SK-N-SH (cell line): ENCODE measurements around the gene CTBP2. TPM values are rescaled to one million over a fixed set of nuclear protein-coding genes. Genes with fewer than 3 reads are reported as not detected.

Experiments
- CTCF ChIA-PET: fragments of 300-600, 350-600 bp; formaldehyde crosslinking; extraction: SDS; loops from one replicate; lab custom pipeline; 2021; lab: Yijun Ruan, JAX
- POLR2A ChIA-PET: fragments of 350-600 bp; sonication (Branson Sonifier 250); formaldehyde crosslinking; extraction: SDS; loops from one replicate; lab custom pipeline; 2020; ENCODE audit warnings: antibody characterized with exemption, inconsistent platforms; lab: Yijun Ruan, JAX
- DNase-seq: peaks from one replicate; pipeline ENCODE4 v3.0.0; 2012
- H2AFZ ChIP-seq: fragments of 200-600 bp; sonication (generic); 2 replicates; pipeline ENCODE4 v1.8.1; 2016; ENCODE audit warnings: antibody characterized with exemption, mild to moderate bottlenecking, low read depth
- H3F3A ChIP-seq: fragments of 200-600 bp; sonication (generic); replicated peaks from 2 replicates; pipeline ENCODE3; 2016; ENCODE audit warnings: antibody characterized with exemption, mild to moderate bottlenecking; ENCODE audit not compliant: insufficient read depth
- H3K27ac ChIP-seq, 2 experiments: fragments of 200-500 bp in 1 of 2; fragments of 200-600 bp in 1 of 2; sonication (Bioruptor generic) in 1 of 2; sonication (generic), shearing (Covaris generic) in 1 of 2; 2 replicates each; pipeline versions ENCODE4 v1.5.1 to v1.6.1; 2014 to 2016; ENCODE audit warnings: low read depth in 2 of 2, inconsistent platforms in 1 of 2, low read length in 1 of 2, mild to moderate bottlenecking in 1 of 2, mixed read lengths in 1 of 2
- H3K27me3 ChIP-seq: fragments of 200-600 bp; sonication (generic), shearing (Covaris generic); 2 replicates; pipeline ENCODE4 v1.6.1; 2016; ENCODE audit warnings: mixed run types; ENCODE audit not compliant: insufficient read depth
- H3K36me3 ChIP-seq, 2 experiments: fragments of 200-500 bp in 1 of 2; fragments of 200-600 bp in 1 of 2; sonication (Bioruptor generic) in 1 of 2; sonication (generic) in 1 of 2; replicated peaks in 1 of 2; 2 replicates each; pipeline versions ENCODE3 to v1.5.1; 2014 to 2016; ENCODE audit warnings: low read length in 1 of 2, mild to moderate bottlenecking in 1 of 2; ENCODE audit not compliant: insufficient read depth in 2 of 2, control insufficient read depth in 1 of 2
- H3K4me1 ChIP-seq, 2 experiments: fragments of 200-500 bp in 1 of 2; fragments of 200-600 bp in 1 of 2; sonication (Bioruptor generic) in 1 of 2; sonication (generic), shearing (Covaris generic) in 1 of 2; 2 replicates each; pipeline versions ENCODE4 v1.5.1 to v1.6.1; 2014 to 2016; ENCODE audit warnings: low read depth in 1 of 2, low read length in 1 of 2, mixed run types in 1 of 2; ENCODE audit not compliant: insufficient read depth in 2 of 2, control insufficient read depth in 1 of 2
- H3K4me2 ChIP-seq: fragments of 200-600 bp; sonication (generic), shearing (Covaris generic); 2 replicates; pipeline ENCODE4 v1.6.1; 2017; ENCODE audit warnings: mixed run types
- H3K4me3 ChIP-seq, 2 experiments: fragments of 200-500 bp in 1 of 2; fragments of 200-600 bp in 1 of 2; sonication (Bioruptor generic) in 1 of 2; sonication (generic), shearing (Covaris generic) in 1 of 2; 2 replicates each; pipeline versions ENCODE4 v1.5.1 to v1.8.1; 2014 to 2016; ENCODE audit warnings: low read depth in 2 of 2, inconsistent platforms in 1 of 2, low read length in 1 of 2, mild to moderate bottlenecking in 1 of 2, mixed read lengths in 1 of 2, moderate library complexity in 1 of 2
- H3K79me2 ChIP-seq: fragments of 200-600 bp; sonication (generic); 2 replicates; pipeline ENCODE4 v1.8.1; 2017; ENCODE audit warnings: mild to moderate bottlenecking; ENCODE audit not compliant: insufficient read depth
- H3K9ac ChIP-seq: fragments of 200-600 bp; sonication (generic); 2 replicates; pipeline ENCODE4 v1.6.1; 2017; ENCODE audit warnings: mixed run types
- H3K9me2 ChIP-seq: fragments of 200-600 bp; sonication (generic); 2 replicates; pipeline ENCODE4 v1.6.1; 2017; ENCODE audit warnings: mixed run types
- H3K9me3 ChIP-seq: fragments of 200-600 bp; sonication (generic); 2 replicates; pipeline ENCODE4 v1.6.1; 2017; ENCODE audit warnings: mixed run types, mild to moderate bottlenecking, moderate library complexity
- H4K20me1 ChIP-seq: fragments of 200-600 bp; sonication (generic); 2 replicates; pipeline ENCODE4 v1.6.1; 2017; ENCODE audit warnings: mild to moderate bottlenecking, mixed run types; ENCODE audit not compliant: insufficient read depth
- CHD2 ChIP-seq: fragments of 150-350 bp; IDR thresholded peaks from 2 replicates; pipeline ENCODE4 v1.6.1; 2018; ENCODE audit warnings: low read length; ENCODE audit not compliant: partially characterized antibody
- EP300 ChIP-seq, 2 experiments: IDR thresholded peaks; 2 replicates each; pipeline versions ENCODE4 v1.4.0 to v1.6.1; 2012; ENCODE audit warnings: borderline replicate concordance in 1 of 2, low read depth in 1 of 2, low read length in 1 of 2
- EZH2phosphoT487 ChIP-seq: fragments of 200-600 bp; sonication (generic); IDR thresholded peaks from 2 replicates; pipeline ENCODE4 v1.6.1; 2017; ENCODE audit warnings: low read depth, mixed run types, mild to moderate bottlenecking, antibody characterized with exemption, moderate library complexity, borderline replicate concordance
- FOXJ3 ChIP-seq: sonication (generic); formaldehyde crosslinking; IDR thresholded peaks from 2 replicates; pipeline ENCODE4 v1.5.1; 2020; ENCODE audit warnings: mild to moderate bottlenecking, missing genetic modification reagents
- MXI1 ChIP-seq: IDR thresholded peaks from 2 replicates; pipeline ENCODE4 v1.6.1; 2012; ENCODE audit warnings: mild to moderate bottlenecking, low read depth, low read length, improper control_type of control experiment
- NFIC ChIP-seq: IDR thresholded peaks from 2 replicates; pipeline ENCODE4 v1.4.0; 2012; ENCODE audit warnings: borderline replicate concordance
- RAD21 ChIP-seq: IDR thresholded peaks from 2 replicates; pipeline ENCODE4 v1.6.1; 2012; ENCODE audit warnings: mild to moderate bottlenecking, low read length
- SIN3A ChIP-seq: IDR thresholded peaks from 2 replicates; pipeline ENCODE4 v1.6.1; 2012; ENCODE audit warnings: low read depth, mild to moderate bottlenecking, low read length, moderate library complexity, borderline replicate concordance
- WGBS: methylation state at CpG from one replicate; pipeline ENCODE4 v1.1.6; 2017; ENCODE audit warnings: low lambda C conversion rate; 5-methylcytosine and 5-hydroxymethylcytosine counted together
- polyA plus RNA-seq, 3 experiments: library from polyadenylated mRNA; depleted of rRNA; stranded (reverse); fragments of >200 nt; gene quantifications; 2 replicates each; pipeline ENCODE4 v1.2.3, GENCODE V29; 2012
- TF ChIP-seq, protein P1 (sequence below): IDR thresholded peaks from 2 replicates; pipeline ENCODE4 v1.6.1; 2012; ENCODE audit warnings: mild to moderate bottlenecking, low read depth, low read length, moderate library complexity
- TF ChIP-seq, protein P2 (sequence below): IDR thresholded peaks from 2 replicates; pipeline ENCODE4 v1.4.0; 2012; ENCODE audit warnings: low read depth

Gene CTBP2
- polyA plus RNA-seq, 1 of the 3 experiments (the other 2 are of a cell fraction), result 69.7 TPM

DNA sequence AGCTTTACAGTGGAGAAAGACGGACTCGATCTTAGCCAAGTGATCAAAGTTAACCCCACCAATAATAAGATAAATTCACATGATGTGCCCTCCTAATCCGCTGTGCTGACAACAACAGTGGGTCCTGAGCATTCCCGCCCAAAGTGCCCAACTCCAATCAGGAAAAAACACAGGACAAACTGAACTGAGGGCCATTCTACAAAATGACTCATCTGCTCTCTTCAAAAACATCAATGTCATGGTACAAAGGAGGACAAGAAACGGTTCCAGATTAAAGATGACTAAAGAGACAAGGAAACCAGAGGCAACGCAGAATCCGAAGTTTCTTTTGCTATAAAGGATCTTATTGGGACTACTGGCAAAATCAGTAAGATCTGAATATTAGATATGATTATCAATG lies 79.4 kb downstream of the CTBP2 start:
- Histone ChIP-seq H3K9ac (no peak overlapping the region), H3K4me1 (peaks cover 11 to 26% of the 10 kb centered on the region in 2 experiments; a peak in 3 of 4 replicates), H3K4me3 (no peak overlapping the region), H3F3A (peaks cover 9% of the 10 kb centered on the region), H3K4me2 (no peak overlapping the region), H3K9me2 (no peaks in the 10 kb centered on the region), H2AFZ (no peak overlapping the region), H3K27me3 (no peaks in the 10 kb centered on the region), H3K9me3 (no peaks in the 10 kb centered on the region), H4K20me1 (peaks cover 44% of the 10 kb centered on the region), H3K79me2 (peaks cover 81% of the 10 kb centered on the region), H3K36me3 (peaks cover 0 to 2% of the 10 kb centered on the region in 2 experiments), H3K27ac (no peak overlapping the region)
- POLR2A ChIA-PET, result interaction anchor here (0.6 kb wide), 1 partner anchor 10 kb away, joined by 4 read pairs; no protein-coding TSS in a partner anchor
- TF ChIP-seq CHD2 (no peak), EP300 (IDR thresholded peaks at IDR 0.05; ENCODE audit: borderline replicate concordance in 1 of 2, low read depth in 1 of 2, low read length in 1 of 2) (no peak), MXI1 (no peak), SIN3A (no peak), FOXJ3 (CRISPR knock-in tag) (no peak), EZH2phosphoT487 (no peak), NFIC (no peak)
- TF ChIP-seq, protein P1, sequence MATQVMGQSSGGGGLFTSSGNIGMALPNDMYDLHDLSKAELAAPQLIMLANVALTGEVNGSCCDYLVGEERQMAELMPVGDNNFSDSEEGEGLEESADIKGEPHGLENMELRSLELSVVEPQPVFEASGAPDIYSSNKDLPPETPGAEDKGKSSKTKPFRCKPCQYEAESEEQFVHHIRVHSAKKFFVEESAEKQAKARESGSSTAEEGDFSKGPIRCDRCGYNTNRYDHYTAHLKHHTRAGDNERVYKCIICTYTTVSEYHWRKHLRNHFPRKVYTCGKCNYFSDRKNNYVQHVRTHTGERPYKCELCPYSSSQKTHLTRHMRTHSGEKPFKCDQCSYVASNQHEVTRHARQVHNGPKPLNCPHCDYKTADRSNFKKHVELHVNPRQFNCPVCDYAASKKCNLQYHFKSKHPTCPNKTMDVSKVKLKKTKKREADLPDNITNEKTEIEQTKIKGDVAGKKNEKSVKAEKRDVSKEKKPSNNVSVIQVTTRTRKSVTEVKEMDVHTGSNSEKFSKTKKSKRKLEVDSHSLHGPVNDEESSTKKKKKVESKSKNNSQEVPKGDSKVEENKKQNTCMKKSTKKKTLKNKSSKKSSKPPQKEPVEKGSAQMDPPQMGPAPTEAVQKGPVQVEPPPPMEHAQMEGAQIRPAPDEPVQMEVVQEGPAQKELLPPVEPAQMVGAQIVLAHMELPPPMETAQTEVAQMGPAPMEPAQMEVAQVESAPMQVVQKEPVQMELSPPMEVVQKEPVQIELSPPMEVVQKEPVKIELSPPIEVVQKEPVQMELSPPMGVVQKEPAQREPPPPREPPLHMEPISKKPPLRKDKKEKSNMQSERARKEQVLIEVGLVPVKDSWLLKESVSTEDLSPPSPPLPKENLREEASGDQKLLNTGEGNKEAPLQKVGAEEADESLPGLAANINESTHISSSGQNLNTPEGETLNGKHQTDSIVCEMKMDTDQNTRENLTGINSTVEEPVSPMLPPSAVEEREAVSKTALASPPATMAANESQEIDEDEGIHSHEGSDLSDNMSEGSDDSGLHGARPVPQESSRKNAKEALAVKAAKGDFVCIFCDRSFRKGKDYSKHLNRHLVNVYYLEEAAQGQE, result no peak
- no peak for DNase-seq
- CTCF ChIA-PET, result interaction anchor here (0.8 to 1.8 kb wide), 3 partner anchors 10 to 88 kb away, joined by 3 to 5 read pairs (median 4); no protein-coding TSS in a partner anchor
- 93% methylated on average over 7 of the region's 7 CpGs for whole genome bisulfite sequencing

DNA sequence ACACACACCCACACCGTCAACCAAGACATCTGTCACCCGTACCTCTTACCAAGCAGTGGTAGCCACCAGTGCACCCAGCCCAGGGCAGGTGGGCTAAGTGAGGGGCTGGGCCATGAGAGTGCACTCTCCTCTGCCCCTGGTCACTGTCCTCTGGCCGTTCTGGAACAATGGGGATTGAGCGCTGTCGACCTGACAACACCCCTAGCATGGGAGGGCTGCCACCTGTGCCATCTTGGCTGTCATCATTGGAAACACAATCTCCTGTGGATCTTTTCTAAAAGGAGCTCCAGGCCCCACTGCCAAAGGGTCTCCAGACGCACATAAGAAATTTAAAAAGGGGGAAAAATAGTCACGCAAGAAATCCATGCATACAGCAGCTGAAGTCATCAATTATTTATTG lies 80.1 kb downstream of the CTBP2 start:
- H3K9ac ChIP-seq, result no peak overlapping the region
- peaks cover 9 to 19% of the 10 kb centered on the region in 2 experiments; a peak in 3 of 4 replicates for H3K4me1 ChIP-seq
- peaks cover 0 to 2% of the 10 kb centered on the region in 2 experiments for H3K36me3 ChIP-seq
- H3K4me2 ChIP-seq, result no peak overlapping the region
- H3K9me2 ChIP-seq, result no peaks in the 10 kb centered on the region
- H3K4me3 ChIP-seq, result no peak overlapping the region
- ChIA-PET CTCF (interaction anchor here (0.8 to 1.8 kb wide), 3 partner anchors 11 to 88 kb away, joined by 3 to 5 read pairs (median 4); no protein-coding TSS in a partner anchor), POLR2A (no interaction called here)
- H3K27ac ChIP-seq, result no peak overlapping the region
- peaks cover 88% of the 10 kb centered on the region for H3K79me2 ChIP-seq
- no peaks in the 10 kb centered on the region for H3K27me3 ChIP-seq
- peaks cover 6% of the 10 kb centered on the region for H3F3A ChIP-seq
- no peak for DNase-seq
- TF ChIP-seq EP300 (IDR thresholded peaks at IDR 0.05; ENCODE audit: borderline replicate concordance in 1 of 2, low read depth in 1 of 2, low read length in 1 of 2) (no peak), RAD21 (no peak)
- TF ChIP-seq, protein P1, result no peak
- TF ChIP-seq, protein P2, sequence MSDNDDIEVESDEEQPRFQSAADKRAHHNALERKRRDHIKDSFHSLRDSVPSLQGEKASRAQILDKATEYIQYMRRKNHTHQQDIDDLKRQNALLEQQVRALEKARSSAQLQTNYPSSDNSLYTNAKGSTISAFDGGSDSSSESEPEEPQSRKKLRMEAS, result no peak
- peaks cover 48% of the 10 kb centered on the region for H4K20me1 ChIP-seq
- no peak overlapping the region for H2AFZ ChIP-seq
- 95% methylated on average over 4 of the region's 7 CpGs for WGBS
- H3K9me3 ChIP-seq, result no peaks in the 10 kb centered on the region
